GM18508 (cell line): ENCODE measurements around the gene OR2W1.

Experiments used
- ATAC-seq: cut with Tn5 transposase; IDR thresholded peaks from one replicate; pipeline ENCODE4 v1.9.1; 2021; ENCODE audit warnings: moderate number of reproducible peaks; ENCODE audit not compliant: insufficient read depth, unreplicated experiment

The OR2W1 gene

DNA sequence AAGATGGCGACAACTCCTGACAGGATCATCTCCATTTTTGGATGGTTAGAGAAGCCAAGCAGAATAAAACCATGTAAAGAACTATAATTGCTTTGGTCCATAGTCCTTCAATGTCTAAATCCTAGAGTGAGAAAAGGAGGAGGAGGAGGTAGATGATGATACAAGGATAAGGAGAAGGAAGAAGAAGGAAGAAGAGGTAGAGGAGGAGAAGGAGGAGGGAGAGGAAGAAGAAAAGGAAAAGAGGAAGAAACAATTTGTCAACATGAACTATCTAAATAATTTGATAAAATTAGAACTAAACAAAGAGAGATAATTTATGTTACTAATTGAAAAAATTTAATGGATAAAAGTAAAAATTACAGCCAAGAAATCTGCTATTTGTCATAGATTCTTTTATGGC, at the start of gene OR2W1:
OR2W1 (minus strand) TSS at position 101 of the 400 bp plus-strand sequence; CDS start at position 101, 0 bp downstream.
- ATAC-seq = no peak

DNA sequence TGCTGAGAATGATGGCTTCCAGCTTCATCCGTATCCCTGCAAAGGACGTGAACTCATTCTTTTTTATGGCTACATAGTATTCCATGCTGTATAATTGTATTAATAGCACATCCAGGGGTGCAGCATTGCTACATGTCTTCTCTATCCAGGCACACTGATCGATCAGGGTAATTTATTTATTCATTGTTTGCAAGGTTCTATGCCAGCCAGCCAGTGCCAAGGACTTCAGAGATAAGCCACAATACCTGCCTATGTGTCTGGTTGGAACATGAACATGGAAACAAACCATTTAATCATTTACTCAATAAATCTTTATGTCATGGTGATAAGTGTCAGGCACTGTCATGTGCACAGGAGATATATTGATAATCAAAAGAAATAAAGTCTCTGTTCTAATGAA, 48.0 kb upstream of the OR2W1 start:
- no peak for ATAC-seq

GRCh38 chr6:29087213-29087612, 42.2 kb upstream of the OR2W1 start, which contains the start of gene OR2B3:
Gene OR2B3 (minus strand): TSS chr6:29087313. CDS start chr6:29087248, 65 bp downstream.
- no peak for ATAC-seq

DNA sequence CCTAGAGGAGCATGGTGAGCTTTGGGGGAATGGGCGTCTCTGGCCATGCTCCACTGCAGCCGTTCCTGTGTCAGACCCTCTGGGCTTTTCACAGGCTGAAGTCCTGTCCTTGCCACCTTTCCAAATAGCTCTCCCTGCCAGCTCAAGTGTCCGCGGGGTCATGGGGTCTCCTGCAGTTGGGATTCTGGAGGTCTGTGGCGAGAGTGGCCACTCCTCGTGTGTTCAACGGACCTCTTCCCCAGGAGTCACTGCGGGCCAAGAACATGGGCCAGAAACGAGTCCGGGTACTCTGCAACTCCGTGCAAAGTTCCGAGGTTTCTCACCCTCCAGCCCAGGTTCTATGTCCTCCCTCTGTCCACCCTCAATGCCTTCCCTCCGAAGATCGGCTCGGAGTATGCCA, 37.5 kb upstream of the OR2W1 start:
- ATAC-seq = no peak

- no peak for ATAC-seq
Observed at GRCh38 chr6:29081312-29081711, 36.3 kb upstream of the OR2W1 start.

- no peak for ATAC-seq
Observed at GRCh38 chr6:29079203-29079602, 34.2 kb upstream of the OR2W1 start.

DNA sequence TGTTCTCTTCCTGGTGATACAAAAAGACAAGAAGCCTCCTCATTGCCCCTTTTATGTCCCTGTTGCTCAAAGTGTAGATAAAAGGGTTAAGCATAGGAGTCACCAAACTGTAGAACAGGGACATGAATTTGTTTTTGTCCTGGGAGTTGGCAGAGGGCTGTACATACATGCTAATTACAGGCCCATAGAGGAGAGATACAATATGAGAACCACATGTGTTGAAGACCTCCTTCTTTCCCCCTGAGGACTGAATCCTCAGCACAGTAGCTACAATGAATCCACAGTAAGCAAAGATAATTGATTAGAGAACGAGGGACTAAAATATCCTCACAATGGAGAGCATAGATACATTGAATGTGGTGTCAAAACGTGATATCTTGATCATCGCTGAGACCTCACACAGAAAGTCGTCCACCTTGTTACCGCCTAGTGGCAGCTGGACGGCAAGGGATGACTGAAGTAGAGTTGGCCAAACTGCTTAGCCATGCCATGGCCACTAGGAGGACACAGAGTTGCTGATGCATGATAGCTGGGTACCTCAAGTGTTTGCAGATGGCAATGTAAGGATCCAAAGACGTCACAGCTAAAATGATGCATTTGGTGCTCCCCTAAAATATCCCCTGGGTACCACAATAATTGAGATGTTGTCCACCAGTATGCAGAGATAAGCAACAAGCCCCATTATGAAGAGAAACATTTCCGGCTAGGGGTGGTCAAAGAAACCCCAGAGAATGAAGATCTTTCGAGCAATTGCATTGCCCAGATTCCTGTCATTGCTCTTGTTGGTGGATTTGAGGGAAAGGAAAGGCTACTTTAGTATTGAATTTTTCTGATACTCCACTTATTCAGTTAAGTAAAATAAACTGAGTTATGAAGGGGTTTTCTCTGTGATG, 27.1 kb upstream of the OR2W1 start:
- no peak for ATAC-seq

DNA sequence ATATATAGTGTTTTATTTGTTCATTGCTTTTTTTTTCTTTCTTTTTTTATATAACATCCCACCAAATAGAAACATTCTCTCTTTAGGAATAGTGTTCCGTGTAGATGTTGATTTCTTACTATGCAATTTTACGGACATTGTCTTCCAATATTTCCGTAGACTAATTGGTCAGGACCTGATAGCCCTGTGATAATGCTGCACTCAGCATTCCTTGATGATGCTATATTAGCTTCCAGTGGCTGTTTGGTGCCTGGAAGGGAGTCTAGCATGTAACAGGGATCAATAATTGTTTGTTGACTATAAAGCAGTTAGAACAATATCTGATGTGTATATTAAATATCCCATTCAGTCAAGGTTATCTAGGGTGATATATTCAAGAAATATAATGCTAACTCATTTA, 6.7 kb upstream of the OR2W1 start:
- no peak for ATAC-seq

- ATAC-seq = no peak
Observed at GRCh38 chr6:29035951-29036350, 9.0 kb downstream of the OR2W1 start.

DNA sequence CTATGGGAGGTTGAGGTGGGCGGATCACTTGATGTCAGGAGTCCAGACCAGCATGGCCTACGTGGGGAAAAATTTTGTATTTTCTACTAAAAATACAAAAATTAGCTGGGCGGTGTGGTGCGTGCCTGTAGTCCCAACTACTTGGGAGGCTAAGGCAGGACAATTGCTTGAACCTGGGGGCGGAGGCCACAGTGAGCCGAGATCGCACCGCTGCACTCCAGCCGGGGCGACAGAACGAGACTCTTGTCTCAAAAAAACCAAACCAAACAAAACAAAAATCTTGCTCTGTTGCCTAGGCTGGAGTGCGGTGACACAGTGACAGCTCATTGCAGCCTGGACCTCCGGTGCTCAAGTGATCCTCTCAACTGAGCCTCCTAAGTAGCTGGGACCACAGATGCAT, 16.2 kb downstream of the OR2W1 start:
- ATAC-seq = no peak

DNA sequence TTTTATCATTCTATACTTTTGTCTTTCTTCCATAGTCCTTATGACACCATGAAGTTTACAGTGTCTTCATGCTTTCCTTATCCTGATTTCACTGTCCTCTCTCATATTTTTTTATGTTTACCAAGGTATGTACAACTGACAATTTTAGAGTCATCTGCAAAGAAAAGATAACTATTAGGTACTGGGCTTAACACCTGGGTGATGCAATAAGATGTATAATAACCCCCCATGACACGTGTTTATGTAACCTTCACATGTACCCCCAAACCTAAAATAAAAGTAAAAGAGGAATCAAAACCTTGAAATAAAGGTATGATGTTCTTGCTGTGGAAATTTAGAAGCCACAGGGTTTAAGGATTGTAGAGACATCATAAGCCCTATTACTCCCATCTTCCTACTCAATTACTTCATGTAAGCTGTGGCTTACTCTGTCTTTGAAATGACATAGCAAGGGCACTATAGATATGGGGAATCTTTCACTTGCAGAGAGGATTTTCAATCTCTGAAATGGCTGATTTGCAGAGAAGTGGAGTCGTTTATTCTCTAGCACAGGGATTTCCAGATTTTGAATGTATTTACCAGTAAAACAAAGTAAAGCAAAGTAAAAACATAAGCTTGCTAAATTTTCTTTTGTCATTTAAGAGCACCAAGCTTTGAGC, 18.9 kb downstream of the OR2W1 start:
- ATAC-seq = no peak

DNA sequence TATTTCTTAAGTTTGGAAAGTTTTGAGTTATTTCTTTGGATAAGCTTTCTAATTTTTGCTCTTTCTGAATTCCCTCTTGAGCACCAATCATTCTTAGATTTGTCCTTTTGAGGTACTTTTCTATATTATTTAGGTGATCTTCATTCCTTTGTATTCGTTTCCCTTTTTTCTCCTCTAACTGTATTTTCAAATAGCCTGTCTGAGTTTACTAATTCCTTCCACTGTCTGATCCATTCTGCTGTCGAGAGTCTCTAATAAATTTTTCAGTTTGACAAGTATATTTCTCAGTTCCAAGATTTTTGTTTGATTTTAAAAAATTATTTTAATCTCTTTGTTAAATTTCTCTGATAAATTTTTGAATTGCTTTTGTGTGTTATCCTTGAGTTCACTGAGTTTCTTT, 23.5 kb downstream of the OR2W1 start:
- ATAC-seq = no peak

- no peak for ATAC-seq
Observed at GRCh38 chr6:29019629-29020028, 25.3 kb downstream of the OR2W1 start.

GRCh38 chr6:29017428-29017802, 27.6 kb downstream of the OR2W1 start:
- ATAC-seq = no peak

GRCh38 chr6:29016559-29017427, 28.2 kb downstream of the OR2W1 start:
- ATAC-seq = no peak

DNA sequence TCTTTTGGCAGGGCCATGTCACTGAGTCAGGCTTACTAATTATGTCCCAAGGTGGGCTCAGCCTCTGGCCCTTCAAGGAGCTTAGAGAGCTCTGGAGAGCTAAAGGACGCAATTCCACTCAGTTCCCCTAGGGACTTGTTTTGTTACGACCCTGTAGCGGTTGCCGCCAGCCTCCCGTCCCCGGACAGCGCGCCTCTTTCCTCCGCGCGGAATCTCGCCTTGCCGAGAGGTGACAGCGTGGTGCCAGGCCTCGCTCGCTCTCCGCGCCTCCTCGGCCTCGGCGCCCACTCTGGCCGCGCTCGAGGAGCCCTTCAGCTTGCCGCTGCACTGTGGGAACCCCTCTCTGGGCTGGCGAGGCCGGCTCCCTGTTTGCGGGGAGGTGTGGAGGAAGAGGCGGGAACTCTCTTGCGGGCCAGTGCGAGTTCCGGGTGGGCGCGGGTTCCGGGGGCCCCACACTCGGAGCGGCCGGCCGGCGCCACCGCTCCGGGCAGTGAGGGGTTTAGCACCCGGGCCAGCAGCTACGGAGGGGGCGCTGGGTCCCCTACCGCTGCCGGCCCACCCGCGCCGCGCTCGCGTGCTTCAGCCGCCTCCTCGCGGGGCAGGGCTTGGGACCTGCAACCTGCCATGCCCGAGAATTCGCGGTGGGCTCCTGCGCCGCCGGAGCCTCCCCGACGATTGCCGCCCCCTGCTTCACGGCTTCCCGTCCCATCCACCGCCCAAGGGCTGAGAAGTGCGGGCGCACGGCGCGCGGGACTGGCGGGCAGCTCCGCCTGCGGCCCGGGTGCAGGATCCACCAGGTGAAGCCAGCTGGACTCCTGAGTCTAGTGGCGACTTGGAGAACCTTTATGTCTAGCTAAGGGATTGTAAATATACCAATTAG, 30.0 kb downstream of the OR2W1 start:
- no peak for ATAC-seq

- ATAC-seq = no peak
Observed at GRCh38 chr6:29011276-29011734, 33.7 kb downstream of the OR2W1 start.

- no peak for ATAC-seq
Observed at GRCh38 chr6:29009358-29009757, 35.6 kb downstream of the OR2W1 start.

DNA sequence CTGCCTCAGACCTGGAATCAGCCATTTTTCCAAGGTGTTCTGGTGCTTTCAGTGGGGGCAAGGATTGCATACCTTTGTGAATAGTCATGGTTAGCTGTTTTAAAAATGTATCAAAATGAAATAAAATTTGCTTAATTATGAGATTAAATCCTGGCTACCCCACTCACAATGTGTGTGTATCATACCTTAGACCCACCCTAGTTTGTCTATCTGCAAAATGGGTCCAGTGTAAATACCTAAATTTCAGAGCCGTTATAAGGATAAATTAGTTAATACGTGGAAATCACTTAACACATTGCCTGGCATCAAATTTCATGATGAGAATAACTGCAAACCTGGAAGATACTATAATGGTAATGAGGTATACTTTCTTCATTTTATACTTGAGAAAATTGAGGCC, 36.9 kb downstream of the OR2W1 start:
- no peak for ATAC-seq
